OCI-LY1 (cell line): Measurements from ENCODE around the gene KRTAP10-4.

Experiments used
- H2AFZ ChIP-seq: fragments of 200-600 bp; sonication (generic), shearing (Covaris generic); 2 replicates; pipeline ENCODE4 v1.6.0; 2014; ENCODE audit warnings: antibody characterized with exemption, mild to moderate bottlenecking, low read length
- H3F3A ChIP-seq: fragments of 200-600 bp; sonication (generic), shearing (Covaris generic); 2 replicates; pipeline ENCODE4 v1.6.0; 2014; ENCODE audit warnings: mild to moderate bottlenecking, antibody characterized with exemption, low read length, moderate library complexity; ENCODE audit not compliant: insufficient read depth
- H3K27ac ChIP-seq: fragments of 200-600 bp; sonication (generic); 2 replicates; pipeline ENCODE4 v1.5.1; 2014; ENCODE audit warnings: low read length, mixed run types, mild to moderate bottlenecking, low read depth; ENCODE audit not compliant: poor library complexity, severe bottlenecking
- H3K27me3 ChIP-seq: fragments of 200-600 bp; sonication (generic); 2 replicates; pipeline ENCODE4 v1.6.0; 2014; ENCODE audit warnings: antibody characterized with exemption, mild to moderate bottlenecking, low read length, moderate library complexity; ENCODE audit not compliant: insufficient read depth
- H3K36me3 ChIP-seq: fragments of 200-600 bp; sonication (generic); 2 replicates; pipeline ENCODE4 v1.6.1; 2014; ENCODE audit warnings: mild to moderate bottlenecking, antibody characterized with exemption, low read length, moderate library complexity, mixed read lengths; ENCODE audit not compliant: insufficient read depth
- H3K4me1 ChIP-seq: fragments of 200-600 bp; sonication (generic); 2 replicates; pipeline ENCODE4 v1.5.1; 2014; ENCODE audit warnings: mild to moderate bottlenecking, low read length, moderate library complexity; ENCODE audit not compliant: insufficient read depth, severe bottlenecking
- H3K4me2 ChIP-seq: fragments of 200-600 bp; sonication (generic), shearing (Covaris generic); 2 replicates; pipeline ENCODE4 v1.6.1; 2014; ENCODE audit warnings: low read length
- H3K4me3 ChIP-seq: fragments of 200-600 bp; sonication (generic); 2 replicates; pipeline ENCODE4 v1.5.1; 2014; ENCODE audit warnings: low read length, low read depth, mild to moderate bottlenecking, mixed read lengths; ENCODE audit not compliant: poor library complexity, severe bottlenecking
- H3K79me2 ChIP-seq: fragments of 200-600 bp; shearing (Covaris generic); 2 replicates; pipeline ENCODE4 v1.6.1; 2016; ENCODE audit warnings: mixed run types, low read length, mixed read lengths; ENCODE audit not compliant: insufficient read depth
- H3K9ac ChIP-seq: fragments of 200-600 bp; sonication (generic), shearing (Covaris generic); 2 replicates; pipeline ENCODE4 v1.6.1; 2014; ENCODE audit warnings: mild to moderate bottlenecking, low read length, mixed read lengths
- H3K9me2 ChIP-seq: fragments of 200-600 bp; sonication (generic), shearing (Covaris generic); 2 replicates; pipeline ENCODE4 v1.6.1; 2014; ENCODE audit warnings: low read depth, mild to moderate bottlenecking, low read length, mixed read lengths
- H3K9me3 ChIP-seq: fragments of 200-600 bp; shearing (Covaris generic); 2 replicates; pipeline ENCODE4 v1.6.1; 2014; ENCODE audit warnings: low read length, mixed read lengths
- H4K20me1 ChIP-seq: fragments of 200-600 bp; sonication (generic), shearing (Covaris generic); 2 replicates; pipeline ENCODE4 v1.6.0; 2016; ENCODE audit warnings: mild to moderate bottlenecking, low read length; ENCODE audit not compliant: insufficient read depth
- EZH2 ChIP-seq: fragments of 200-600 bp; sonication (generic), shearing (Covaris generic); IDR thresholded peaks from 2 replicates; pipeline ENCODE4 v1.8.0; 2017; ENCODE audit warnings: borderline replicate concordance, mixed run types, mild to moderate bottlenecking, antibody characterized with exemption, low read length, moderate library complexity, mixed read lengths
- TF ChIP-seq, protein P1 (sequence below): fragments of 200-600 bp; sonication (generic), shearing (Covaris generic); IDR thresholded peaks from 2 replicates; pipeline ENCODE4 v1.5.1; 2017; ENCODE audit warnings: mild to moderate bottlenecking, antibody characterized with exemption, low read length, moderate library complexity, mixed read lengths

KRTAP10-4 gene

DNA sequence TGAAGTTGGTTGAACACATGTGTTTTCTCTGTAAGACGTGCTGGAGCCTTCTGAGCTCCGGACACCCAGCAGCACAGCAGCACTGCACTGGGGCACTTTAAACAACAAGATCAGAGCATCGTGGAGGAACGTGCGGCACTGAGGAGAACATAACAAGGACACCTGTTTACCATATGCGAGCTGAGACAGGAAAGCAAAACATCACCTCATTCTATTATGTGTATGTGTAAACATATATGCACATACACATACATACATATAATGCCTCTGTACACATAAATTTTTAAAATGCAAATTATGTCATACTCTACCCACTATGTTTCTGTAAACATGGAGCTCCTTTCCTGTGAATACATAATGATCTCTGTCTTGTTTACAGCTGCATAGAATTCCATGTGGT, 22.0 kb downstream of the KRTAP10-4 start:
- no peak overlapping the region for H3K4me2 ChIP-seq

DNA sequence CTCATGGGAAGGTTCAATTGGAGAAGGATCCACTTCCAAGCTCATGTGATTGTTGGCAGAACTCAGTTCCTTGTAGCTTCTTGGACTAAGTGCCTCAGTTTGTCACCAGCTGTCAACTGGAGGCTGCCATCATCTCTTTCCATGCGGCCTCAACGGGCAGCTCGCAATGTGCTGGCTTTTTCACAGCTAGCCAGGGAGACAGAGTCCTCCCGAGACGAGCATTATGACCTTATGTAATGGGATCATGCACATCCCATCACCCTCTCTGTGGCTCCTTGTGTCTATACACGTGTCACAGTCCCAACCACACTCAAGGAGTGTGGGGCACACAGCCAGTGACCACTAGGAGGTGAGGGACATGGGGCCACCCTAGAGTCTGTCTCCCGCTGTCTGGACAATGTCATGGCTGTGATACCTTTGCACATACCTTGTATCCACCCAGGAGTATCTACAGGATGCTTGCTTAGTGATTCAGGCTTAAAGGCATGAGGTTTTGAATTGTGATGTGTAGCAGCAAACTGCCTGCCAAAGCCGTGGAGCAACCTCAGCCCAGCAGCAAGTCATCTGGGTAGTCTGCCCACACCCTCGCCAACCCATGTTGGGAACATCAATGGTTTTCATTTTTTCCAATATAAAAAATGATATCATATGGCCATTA, 22.7 kb downstream of the KRTAP10-4 start:
- no peaks in the 10 kb centered on the region for H3K79me2 ChIP-seq
- no peaks in the 10 kb centered on the region for H4K20me1 ChIP-seq
- no peak overlapping the region for H3K4me3 ChIP-seq
- no peak for TF ChIP-seq EZH2
- TF ChIP-seq, protein P1, sequence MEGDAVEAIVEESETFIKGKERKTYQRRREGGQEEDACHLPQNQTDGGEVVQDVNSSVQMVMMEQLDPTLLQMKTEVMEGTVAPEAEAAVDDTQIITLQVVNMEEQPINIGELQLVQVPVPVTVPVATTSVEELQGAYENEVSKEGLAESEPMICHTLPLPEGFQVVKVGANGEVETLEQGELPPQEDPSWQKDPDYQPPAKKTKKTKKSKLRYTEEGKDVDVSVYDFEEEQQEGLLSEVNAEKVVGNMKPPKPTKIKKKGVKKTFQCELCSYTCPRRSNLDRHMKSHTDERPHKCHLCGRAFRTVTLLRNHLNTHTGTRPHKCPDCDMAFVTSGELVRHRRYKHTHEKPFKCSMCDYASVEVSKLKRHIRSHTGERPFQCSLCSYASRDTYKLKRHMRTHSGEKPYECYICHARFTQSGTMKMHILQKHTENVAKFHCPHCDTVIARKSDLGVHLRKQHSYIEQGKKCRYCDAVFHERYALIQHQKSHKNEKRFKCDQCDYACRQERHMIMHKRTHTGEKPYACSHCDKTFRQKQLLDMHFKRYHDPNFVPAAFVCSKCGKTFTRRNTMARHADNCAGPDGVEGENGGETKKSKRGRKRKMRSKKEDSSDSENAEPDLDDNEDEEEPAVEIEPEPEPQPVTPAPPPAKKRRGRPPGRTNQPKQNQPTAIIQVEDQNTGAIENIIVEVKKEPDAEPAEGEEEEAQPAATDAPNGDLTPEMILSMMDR = no peak
- H3K4me2 ChIP-seq = no peak overlapping the region
- no peak overlapping the region for H3K27ac ChIP-seq
- H2AFZ ChIP-seq = no peak overlapping the region
- no peaks in the 10 kb centered on the region for H3K36me3 ChIP-seq
- H3K9me3 ChIP-seq = no peaks in the 10 kb centered on the region
- no peaks in the 10 kb centered on the region for H3K9me2 ChIP-seq
- H3K4me1 ChIP-seq = no peaks in the 10 kb centered on the region
- H3K9ac ChIP-seq = no peak overlapping the region
- no peaks in the 10 kb centered on the region for H3F3A ChIP-seq
- no peaks in the 10 kb centered on the region for H3K27me3 ChIP-seq

More for the DNA sequence above, 22.0 kb downstream of the KRTAP10-4 start:
- TF ChIP-seq, protein P1 = no peak
- no peak for TF ChIP-seq EZH2
- Histone ChIP-seq H3K9ac (no peak overlapping the region), H3K79me2 (no peaks in the 10 kb centered on the region), H3K27me3 (no peaks in the 10 kb centered on the region), H3K9me3 (no peaks in the 10 kb centered on the region), H3K27ac (no peak overlapping the region), H3K36me3 (no peaks in the 10 kb centered on the region), H2AFZ (no peak overlapping the region), H3K4me3 (no peak overlapping the region), H3F3A (no peaks in the 10 kb centered on the region), H3K4me1 (no peaks in the 10 kb centered on the region), H3K9me2 (no peaks in the 10 kb centered on the region), H4K20me1 (no peaks in the 10 kb centered on the region)

DNA sequence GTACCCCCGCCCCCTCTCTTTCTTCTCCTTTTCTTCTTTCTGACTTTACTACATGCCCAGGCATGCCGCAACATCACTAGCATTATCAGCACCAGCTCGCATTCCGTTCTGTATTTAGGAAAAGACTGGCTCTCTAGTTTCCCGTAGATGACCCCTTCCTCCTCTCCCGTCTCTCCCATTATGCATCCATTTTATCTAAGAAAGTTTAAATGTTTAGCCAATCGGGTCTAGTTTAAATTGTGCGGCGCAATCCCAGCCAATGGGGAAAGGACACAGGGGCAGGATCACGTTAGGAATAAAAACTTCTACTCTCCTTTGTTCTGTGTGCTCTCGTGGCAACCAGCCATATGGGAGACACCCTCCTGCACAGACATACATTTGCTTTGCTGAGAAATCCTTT, 24.5 kb downstream of the KRTAP10-4 start:
- Histone ChIP-seq H3K27ac (no peak overlapping the region), H3K9me3 (no peaks in the 10 kb centered on the region), H3K79me2 (no peaks in the 10 kb centered on the region), H3K9me2 (no peaks in the 10 kb centered on the region), H3K36me3 (no peaks in the 10 kb centered on the region), H3K27me3 (no peaks in the 10 kb centered on the region), H2AFZ (no peak overlapping the region), H3F3A (no peaks in the 10 kb centered on the region), H3K4me2 (no peak overlapping the region), H3K9ac (no peak overlapping the region), H4K20me1 (no peaks in the 10 kb centered on the region), H3K4me3 (no peak overlapping the region), H3K4me1 (no peaks in the 10 kb centered on the region)
- TF ChIP-seq, protein P1 = no peak
- no peak for TF ChIP-seq EZH2
